DMS114 treated with DMSO at 0.1 percent for 48 hours (cell line): ENCODE results near the gene MYH6.

Experiments
- DNase-seq: peaks from one replicate; lab custom pipeline; 2025; ENCODE audit not compliant: unreplicated experiment; lab: John Stamatoyannopoulos, UW

Gene MYH6

DNA sequence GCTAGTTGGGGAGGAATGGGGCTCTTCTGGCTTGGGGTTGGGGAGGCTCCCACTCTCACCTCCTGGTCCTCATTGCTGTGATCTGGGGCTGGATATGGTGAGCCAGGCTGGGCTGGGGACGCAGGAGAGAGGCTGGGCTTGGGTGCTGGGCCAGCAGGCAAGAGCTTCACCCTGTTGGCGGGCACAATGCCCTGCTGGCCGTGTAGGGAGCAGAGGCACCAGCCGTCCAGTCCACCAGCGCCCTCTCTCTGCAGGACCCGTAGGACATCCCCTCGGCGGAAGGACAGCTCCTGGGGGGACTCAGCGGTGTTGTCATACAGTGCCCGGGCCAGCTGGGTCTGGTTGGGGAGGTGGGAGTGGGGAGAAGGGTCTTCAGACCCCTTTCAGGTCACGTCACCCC is 47.6 kb downstream of the MYH6 start:
- DNase-seq: no peak

DNA sequence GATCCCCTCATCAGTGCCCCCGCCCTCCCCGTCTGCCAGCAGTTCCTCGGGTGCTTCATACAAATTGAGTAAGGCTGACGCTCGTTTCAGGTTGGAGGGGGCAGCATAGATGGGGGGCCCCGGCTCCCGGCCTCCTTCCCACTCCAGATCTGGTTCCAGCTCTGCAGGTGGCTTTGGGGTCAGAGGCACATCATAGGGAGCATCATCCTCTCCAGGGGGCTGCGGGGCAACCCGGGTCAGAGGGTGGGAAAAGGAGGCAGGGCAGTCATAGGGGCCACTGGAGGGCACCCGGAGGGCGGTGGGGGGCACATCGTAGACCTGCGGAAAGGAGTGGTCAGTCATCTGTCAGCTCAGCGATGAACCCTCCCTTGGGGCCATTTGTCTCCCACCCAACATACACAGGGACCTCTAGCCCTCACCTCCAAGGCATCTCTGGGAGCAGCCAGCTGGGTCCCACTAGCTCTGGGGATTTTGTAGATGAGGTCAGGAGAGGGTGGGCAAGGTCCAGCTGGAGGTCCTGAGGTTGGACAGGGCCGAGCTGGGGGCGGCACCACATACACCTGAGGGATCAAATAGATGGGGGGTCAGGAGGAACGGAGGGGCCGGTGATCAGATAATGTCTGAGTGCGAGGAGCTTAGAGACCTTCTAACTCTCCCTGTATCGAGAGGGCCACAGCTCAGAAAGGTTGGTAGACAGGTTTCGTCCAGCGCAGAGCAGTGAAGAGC is 48.2 kb downstream of the MYH6 start:
- no peak for DNase-seq

DNA sequence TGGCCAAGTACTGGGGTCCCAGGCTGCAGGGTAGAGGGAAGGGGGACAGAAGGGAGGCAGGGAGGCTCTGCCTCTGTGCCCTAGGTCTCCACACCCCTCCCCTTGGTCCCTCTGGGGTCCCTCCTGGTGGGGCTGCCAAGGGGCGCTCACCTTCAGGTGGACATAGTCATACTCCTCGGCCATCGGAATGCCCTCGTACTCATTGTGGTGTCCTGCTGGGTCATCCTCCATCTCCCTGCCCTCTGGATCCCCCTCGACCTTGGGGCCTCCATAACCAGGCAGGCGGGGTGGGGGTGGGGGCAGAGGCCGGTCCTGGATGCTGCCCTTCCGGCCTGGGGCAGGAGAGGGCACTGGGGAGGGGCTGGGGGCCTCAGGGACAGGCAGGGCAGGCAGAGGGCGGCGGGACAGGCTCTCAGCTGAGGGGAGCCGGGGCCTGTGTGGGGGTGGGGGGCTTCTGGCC is 48.9 kb downstream of the MYH6 start:
- DNase-seq: no peak

DNA sequence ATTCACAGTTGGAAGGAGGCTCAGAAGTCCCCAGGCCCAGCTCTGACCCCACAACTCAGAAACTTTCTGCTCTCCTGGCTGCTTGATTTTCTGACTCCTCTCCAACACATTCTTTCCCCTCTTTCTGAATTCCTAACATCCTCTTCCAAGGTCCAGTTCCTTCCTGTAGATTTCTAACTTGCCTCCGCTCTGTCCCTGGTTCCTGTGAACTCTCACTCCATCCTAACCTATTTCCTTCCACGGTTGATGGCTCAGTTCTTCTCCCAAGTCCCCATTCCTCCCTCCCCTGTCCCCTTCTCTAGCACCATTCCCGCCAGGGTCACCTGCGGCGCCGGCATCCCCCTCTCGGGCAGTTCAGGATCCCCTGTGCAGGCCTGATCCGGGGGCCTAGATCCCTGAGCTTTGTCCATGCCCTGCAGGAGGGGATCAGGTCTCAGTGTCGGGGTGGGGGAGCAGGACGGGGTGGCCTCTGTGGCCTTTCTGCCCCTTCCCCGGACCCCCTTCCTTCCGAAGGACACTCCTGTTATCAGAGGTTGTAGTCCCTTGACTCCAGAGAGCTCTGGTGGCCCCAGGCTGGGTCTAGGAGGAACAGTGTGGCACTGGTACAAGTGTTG is 49.4 kb downstream of the MYH6 start:
- DNase-seq: no peak

DNA sequence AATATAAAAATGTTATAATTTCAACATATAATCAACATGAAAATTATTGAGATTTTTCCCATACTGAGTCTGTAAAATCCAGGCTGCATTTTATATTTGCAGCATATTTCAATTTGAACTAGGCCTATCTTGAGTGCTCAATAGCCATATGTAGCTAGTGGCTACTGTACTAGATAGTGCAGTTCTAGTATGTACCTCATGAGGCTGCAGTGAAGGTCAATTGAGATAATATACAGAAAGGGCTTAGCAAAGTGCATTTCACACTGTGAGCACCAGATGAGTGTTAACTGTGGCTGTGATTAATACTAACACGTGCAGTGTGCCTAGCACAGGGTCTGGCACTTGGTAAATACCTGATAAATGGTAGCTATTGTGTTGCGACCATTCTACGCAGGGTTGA is 50.0 kb downstream of the MYH6 start:
- no peak for DNase-seq

DNA sequence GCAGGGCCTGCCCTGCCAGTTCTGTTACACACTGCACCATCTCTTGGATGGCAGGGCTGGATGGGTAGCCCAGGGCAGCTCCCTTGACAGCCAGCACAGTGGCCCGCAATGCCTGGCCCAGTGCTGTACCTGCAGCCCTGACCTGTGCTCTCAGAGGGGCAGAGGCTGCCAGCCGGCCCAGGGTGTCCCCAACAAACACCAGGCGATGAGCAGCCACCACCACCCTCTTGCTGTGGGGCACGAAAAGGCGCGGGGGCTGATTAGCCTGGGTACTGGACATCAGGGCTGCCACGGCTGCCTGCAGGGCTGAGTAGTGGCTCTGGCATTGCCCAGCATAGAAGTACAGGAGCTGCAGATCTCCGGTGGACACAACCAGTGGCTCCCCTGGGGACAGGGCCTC is 50.8 kb downstream of the MYH6 start:
- no peak for DNase-seq

DNA sequence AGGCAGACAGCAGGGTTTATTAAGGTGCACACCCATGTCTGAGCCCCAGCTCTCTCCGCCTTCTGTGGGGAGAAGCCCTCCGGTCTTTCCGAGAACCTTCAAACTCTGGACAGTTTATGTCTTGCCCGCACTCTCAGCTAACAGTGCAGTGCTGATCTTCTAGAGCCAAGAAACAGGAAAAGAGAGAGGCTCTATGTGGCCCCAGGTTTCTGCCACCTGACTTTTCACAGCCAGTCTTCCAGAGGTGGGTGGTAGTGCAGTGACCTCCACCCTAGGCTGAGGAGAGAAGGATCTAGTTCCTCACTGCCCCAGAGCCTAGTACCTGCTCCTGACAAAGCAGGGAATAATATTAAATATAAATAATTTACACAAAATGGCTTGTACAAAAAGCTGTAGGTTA is 51.4 kb downstream of the MYH6 start:
- DNase-seq: no peak

DNA sequence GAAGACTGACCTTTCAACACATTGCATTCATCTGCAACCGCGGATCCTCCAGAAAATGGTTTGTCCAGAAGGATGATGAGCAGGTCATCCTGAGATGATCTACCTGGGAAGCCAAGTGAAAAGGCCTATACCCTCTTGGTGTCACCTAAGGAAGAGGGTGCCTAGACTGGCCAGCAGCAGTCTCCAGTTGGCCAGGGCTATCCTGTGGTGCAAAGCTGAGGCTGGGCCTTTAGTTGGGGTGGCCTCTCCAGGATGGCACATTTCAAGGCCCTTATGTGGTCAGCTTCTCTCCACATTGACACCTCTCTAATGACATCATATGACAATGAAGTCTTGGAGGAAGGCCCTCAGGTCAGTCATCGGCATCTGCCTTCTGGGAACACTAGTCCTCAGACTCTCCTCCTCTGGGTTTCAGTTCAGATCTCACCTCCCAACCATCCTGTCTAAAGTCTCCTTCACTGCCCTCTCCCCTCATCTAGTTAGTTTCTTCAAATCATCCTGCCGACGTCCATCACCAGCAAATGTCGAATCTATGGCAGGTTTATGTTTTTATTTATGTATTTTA is 52.1 kb downstream of the MYH6 start:
- no peak for DNase-seq

DNA sequence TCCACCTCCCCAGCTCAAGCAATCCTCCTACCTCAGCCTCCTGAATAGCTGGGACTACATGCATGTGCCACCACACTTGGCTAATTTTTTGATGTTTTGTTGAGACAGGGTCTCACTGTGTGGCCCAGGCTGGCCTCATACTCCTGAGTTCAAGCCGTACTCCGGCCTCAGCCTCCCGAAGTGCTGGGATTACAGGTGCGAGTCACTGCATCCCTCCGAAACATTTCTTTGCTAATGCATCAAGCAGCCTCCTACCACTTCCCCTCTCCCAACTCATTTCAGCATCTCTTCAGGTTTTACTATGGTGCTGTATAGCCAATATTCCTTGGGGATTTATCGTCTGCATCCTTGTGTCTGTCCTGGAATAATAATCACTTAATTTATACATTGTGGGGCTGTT is 53.1 kb downstream of the MYH6 start:
- no peak for DNase-seq

DNA sequence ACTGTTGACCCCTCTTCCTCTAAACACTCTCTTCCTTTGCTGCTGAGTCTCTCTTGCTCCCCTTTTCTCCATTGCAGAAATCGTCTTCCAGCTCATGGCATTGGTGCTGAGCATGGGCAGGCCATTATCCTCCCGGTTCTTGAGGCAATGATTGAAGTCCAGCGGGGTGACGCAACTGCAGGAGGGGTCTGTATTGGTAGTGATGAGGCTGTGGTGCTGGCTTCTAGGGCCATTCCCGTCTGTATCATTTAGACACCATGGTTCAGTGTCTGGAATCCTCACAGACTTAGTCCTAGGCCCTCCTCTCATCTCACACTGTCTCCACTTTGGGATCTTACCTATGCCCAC is 54.7 kb downstream of the MYH6 start:
- no peak for DNase-seq

DNA sequence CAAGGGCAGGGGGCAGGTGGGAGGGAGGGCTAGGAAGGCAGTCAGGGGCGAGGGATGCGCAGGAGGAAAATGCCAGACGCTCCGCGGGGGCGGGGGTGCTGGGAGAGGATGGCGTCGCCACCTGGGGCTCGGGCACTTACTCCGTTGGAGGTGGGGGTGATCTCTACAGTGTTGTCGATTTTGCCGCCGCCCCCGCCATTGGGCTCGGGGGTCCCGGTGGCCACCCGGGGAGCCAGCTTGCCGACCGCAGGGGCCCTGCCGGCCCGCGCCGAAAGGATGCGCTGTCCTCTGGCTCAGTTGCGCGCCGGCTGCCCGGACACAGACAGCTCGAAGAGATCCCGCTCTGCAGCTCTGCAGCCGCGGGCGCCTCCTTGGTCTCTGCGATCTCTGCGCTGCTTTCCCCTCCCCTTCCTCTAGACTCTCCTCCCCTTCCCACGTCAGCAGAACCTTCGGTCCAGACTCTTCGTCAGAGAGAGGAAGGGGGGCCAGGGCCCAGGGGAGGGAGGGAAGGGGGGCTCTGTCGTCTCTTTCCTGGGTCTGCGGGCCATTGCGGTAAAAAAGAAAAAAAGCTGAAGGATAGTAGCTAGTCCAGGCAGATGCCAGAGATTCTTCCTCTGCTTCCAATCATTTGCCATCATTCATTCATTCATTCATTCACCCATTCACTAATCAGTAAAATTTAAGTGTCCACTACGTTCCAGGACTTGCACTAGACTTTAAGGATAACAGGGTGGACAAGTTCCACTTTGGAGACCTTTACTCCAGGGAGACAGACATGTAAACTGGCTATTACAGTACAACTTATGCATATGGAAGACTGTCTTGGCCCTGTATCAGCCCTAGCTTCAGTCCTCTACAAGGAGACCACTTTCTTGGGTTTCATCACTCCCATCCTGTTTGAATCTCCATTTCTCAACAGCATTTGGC is 55.3 kb downstream of the MYH6 start, which contains the start of gene SLC22A17:
SLC22A17 (minus strand) TSS at position 382 of the 927 bp plus-strand sequence.
- peak; percentile 81 for DNase-seq

DNA sequence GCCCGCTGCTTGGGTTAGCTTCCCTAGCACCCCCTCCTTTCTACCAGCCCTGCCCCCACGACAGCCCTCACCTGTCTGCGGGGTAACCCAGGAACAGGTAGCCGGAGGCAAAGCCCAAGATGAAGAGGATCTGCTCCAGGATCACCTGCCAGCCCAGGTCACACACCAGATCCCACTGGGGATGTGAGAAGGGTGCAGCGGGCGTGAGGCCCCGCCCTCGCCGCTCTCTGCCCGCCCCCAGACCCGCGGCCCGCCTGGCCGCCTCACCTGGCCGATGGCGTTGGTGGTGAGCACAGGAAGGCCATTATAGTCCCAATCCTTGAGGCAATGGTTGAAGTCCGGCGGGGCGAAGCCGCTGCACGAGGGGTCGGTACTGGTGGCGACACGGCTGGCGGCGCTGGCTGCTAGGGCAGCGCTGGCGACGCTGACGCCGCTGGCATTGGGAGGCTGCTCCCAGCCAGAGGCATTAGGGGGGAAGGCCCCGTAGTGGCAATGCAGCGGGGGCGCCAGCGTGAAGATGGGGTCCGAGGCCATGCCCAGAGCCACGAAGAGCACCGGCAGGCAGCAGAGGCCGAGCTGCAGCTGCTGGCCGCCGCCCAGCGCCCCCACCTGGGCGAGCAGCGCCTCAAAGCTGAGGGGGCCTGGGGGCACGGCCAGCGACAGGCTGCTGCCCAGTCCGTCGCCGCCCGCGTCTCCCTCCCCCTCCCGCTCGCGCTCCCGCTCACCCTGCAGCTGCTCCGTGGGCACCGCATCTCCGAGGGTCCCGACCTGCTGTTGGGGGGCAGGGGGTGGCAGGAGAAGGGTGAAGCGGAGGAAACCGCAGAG is 56.2 kb downstream of the MYH6 start:
- no peak for DNase-seq

DNA sequence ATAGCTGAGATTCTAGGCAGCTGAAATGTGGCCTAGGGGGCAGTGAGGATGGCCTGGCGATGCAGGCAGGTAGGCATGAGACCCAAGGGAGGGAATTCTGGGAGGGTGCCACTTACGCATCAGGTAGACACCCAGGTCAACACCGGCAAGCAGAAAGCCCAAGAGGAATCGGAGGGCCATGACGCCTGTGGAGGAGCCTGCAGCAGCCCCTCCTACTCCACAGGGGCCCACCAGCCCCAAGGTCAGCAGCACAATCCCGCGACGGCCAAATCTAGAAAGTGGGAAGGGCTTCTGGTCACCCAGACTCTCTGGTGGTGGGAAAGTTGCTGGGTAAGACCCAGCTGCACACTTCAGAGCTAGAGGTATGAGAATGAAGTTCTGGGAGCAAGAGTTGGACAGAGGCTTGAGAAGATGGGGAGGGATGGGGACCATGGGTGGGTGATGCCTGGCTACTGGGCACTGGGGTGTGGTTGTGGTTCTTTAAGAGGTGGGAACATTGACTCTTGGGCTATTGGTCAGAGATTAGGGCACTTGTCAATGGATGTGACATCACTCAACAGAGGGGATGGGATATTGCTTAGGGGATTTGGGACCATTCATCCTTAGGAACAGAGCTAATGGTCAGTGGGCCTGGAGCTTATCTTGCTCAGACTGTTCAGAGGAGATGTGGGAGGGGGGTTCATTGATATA is 58.8 kb downstream of the MYH6 start:
- no peak for DNase-seq

DNA sequence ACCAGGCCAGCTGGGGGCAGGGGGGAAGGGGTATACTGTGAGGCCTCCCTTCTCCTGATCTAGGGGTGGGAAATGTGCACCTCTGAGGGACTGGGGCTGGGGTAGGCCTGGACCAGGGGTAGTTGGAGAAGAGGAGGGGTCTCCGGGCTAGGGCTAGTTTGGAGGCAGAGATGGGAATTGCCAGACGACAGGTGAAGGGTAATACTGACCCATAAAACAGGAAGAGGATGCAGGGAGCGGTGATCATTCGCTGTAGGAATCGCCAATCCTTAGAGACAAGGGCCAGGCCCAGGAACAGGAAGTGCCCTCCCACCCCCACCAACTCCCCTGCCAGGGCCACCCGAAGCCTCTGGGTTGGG is 59.8 kb downstream of the MYH6 start:
- DNase-seq: no peak

DNA sequence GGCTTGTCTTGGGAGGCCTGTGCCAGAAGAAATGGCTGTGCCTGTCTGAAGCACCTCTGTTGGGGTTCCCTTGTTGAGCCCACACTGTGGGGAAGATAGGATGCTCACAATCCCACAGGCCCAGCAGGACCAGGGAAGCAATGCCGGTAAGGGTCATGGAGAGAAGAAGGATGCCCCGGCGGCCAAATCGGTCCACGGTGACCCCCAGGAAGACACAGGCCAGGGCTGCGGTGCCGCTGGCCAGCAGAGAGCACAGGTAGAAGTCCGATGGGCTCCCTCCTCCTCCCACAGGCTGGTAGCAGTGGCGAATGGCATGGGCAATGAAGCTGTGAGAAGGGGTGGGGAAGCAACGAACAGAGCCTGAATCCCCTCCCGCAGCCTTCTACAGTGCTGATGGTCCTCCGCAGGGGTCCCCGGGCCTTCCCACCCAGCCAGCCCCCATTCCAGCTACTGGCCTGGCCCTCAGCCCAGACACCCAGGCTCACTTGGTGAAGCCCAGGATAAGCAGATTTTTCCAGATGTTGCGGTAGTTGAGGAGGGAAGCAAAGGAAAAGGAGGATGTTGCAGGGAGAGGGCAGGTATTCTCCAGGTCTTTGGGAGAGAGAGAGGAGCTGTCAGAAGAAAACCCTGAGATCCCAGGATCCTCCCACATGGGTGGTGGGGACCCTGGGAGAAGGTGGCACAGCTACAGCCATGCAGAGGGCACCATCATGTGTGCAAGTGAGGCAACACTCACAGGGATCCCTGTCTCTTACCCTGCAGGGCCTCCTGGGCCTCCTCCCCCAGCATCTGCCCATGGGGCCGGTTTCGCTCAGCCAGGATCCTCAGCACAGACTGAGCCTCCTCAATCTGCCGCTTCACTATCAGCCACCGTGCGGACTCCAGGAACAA is 60.4 kb downstream of the MYH6 start:
- DNase-seq: no peak

DNA sequence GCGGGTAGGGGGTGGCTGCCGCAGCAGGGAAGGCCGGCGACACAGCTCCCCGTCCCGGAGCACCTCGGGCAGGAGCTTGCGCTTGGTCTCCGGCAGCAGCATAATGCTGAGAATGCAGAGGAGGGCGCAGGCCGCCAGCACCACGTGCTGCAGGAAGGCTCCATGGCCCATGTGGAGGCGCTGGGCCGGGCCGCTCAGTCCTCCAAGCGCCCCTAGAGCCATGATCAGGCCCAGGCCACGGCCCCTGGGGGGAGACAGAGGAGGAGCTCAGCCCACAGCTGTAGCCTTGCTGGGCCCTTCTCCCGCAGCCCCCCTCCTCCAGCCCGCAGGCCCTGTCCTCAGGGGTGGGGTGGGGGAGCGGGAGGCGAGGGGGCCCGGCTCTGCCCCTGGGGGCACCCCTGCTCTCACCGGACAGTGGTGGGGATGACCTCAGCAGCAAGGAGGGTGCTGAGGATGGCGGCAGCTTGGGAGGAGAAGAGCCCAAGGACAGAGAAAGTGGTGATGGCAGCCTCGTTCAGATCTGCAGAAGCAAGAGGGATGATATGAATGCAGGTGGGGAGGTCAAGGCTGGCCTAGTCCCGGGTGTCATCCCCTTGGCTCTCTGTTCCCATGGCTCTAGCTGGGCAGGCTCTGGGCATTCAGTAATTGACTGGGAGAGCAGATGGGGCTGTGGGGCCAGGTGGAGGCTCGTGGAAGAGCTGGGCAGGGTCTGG is 61.2 kb downstream of the MYH6 start:
- no peak for DNase-seq

DNA sequence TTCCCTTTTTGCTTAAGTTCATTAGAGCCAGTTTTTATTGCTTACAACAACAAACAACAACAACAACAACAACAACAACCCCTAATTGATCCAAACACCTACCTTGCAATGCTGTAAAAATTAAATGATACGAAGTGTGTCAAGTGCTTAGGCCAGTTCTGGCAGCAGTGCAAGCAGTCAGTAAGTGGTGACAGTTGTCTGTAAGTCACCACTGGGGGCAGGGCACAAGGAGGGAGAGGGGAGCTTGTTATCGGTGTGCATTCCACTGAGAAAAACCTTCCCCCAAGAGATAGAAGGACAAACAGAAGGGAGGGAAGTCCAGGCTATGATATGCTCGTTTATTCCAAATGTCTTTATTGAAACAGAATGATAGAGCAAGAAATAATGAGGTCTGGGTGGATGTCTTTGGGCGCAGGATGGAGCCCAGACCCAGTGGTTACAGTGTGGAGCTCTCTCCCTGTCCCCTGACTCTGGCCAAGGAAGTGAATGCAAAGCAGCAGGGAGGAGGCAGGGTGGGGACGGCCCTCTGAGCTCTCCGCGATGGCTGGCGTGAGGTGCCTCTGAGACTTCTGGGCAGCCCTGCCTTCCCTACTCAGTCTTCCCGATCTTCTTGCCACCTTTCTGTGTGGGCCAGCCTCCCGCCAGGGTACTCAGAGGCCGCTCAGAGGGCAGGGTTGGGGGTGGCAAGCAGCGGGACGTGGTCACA is 61.9 kb downstream of the MYH6 start:
- DNase-seq: no peak

DNA sequence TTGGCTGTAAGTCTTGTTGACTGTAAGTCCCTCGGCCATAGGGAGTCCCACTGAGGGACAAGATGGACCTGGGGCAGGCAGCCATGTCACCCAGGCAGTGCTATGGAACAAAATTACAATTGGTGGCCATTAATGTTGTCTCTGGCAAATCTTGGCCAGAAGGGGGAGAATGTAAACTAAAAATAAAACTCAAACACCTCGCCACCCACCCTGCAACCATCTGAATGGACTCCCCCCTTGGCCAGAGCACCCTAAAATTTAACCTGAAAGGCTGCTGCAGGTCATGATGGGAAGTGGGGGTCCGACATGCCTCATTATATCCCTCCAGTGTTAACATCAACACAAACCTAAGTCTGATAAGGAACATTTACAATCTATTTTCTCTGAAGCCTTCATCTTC is 63.6 kb downstream of the MYH6 start:
- DNase-seq: no peak
